Esophagus squamous epithelium (tissue), 5 donors: ENCODE measurements around the gene GYS1. TPM values are rescaled to one million over a fixed set of nuclear protein-coding genes. Genes with fewer than 3 reads are reported as not detected.

ENCODE experiments used
- DNase-seq: peaks from one replicate; lab custom pipeline; 2025; lab: John Stamatoyannopoulos, UW
- H3K27ac ChIP-seq, 4 donors: fragments of 200-600 bp; sonication (generic); one replicate each; pipeline ENCODE4 v1.5.1; 2016 to 2019; ENCODE audit warnings: mild to moderate bottlenecking in 1 of 4
- H3K27me3 ChIP-seq, 4 donors: fragments of 200-600 bp; sonication (generic); 1 replicate in 3 of 4; 2 replicates in 1 of 4; pipeline versions ENCODE4 v1.5.1 to v1.6.0; 2017 to 2021; ENCODE audit warnings: antibody characterized with exemption in 1 of 4
- H3K36me3 ChIP-seq, 3 donors: fragments of 200-600 bp; sonication (generic); one replicate each; pipeline ENCODE4 v1.5.1; 2016 to 2019
- H3K4me1 ChIP-seq, 3 donors: fragments of 200-600 bp; sonication (generic); one replicate each; pipeline ENCODE4 v1.5.1; 2017 to 2019
- H3K4me3 ChIP-seq, 4 donors: fragments of 200-600 bp; sonication (generic); 1 replicate in 3 of 4; 2 replicates in 1 of 4; pipeline ENCODE4 v1.5.1; 2016 to 2019; ENCODE audit warnings: mild to moderate bottlenecking in 2 of 4, moderate library complexity in 1 of 4
- H3K9me3 ChIP-seq, 3 donors: fragments of 200-600 bp; sonication (generic); one replicate each; pipeline ENCODE4 v1.5.1; 2016 to 2019
- POLR2A ChIP-seq, 4 donors: fragments of 450-650 bp; IDR thresholded peaks; one replicate each; pipeline ENCODE4 v1.6.1; 2017; ENCODE audit warnings: antibody characterized with exemption in 4 of 4, mild to moderate bottlenecking in 4 of 4, moderate library complexity in 3 of 4
- WGBS, 2 donors: methylation state at CpG; one replicate each; pipeline ENCODE4 v1.1.5; 2018; 5-methylcytosine and 5-hydroxymethylcytosine counted together
- intact Hi-C: fragments of 100-400 bp; cut with DNase I; formaldehyde crosslinking; loops from one replicate; pipeline ENCODE4 v1.15.0; 2022
- total RNA-seq, 4 donors: library from RNA; depleted of rRNA; stranded (reverse); fragments of >200 nt; gene quantifications; one replicate each; pipeline ENCODE4 v1.1.0, GENCODE V29; 2016
- TF ChIP-seq, protein P1 (sequence below), 6 experiments: fragments of 450-650 bp in 4 of 6; fragments of 200-600 bp in 2 of 6; sonication (generic) in 2 of 6; IDR thresholded peaks; one replicate each; pipeline ENCODE4 v1.5.1; 2016 to 2019; ENCODE audit warnings: antibody characterized with exemption in 6 of 6, mild to moderate bottlenecking in 4 of 6, moderate library complexity in 4 of 6
- donor health status: DM: yes; HTN: yes; CAD: no.

The GYS1 gene
- total RNA-seq, 4 donors from 2014 or later = 30.6 to 47.6 (median 39.5) TPM

DNA sequence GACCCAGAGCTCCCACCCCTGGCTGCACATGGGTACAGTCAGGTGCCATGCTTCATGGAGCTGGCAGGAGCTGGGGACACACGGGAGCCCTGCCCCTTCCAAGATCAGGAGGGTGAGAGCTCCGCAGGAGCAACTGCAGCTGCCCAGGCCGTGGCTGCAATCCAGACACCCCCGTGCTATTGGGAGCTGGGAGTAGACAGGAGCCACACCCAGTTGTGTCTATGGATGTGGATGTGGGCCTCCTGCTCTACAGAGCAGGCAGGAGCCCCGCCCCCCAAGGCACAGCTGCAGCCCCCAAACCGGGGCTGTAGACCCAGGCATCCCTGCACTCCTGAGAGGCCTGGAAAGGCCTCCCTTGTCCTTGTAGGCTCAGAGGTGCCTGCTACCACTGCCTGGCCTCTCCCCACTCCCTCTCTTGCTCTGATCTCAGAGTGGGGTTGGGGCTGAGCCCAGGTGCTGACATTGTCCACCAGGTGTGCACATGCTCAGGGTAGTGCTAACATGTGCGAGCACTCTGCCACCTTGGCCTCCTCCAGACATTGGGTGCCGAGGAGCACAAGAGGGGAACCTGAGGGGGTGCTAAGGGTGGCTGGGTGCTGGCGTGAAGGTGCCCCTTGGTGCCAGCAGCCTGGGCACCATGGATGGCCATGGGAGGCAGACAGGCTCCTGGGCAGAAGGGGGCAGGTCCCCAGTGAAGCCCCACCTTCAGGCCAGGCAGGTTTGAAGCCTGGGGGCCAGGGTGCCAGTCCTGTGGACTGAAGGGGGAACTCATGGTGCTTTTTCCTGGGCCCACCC lies 46.4 kb downstream of the GYS1 start:
- TF ChIP-seq, protein P1, sequence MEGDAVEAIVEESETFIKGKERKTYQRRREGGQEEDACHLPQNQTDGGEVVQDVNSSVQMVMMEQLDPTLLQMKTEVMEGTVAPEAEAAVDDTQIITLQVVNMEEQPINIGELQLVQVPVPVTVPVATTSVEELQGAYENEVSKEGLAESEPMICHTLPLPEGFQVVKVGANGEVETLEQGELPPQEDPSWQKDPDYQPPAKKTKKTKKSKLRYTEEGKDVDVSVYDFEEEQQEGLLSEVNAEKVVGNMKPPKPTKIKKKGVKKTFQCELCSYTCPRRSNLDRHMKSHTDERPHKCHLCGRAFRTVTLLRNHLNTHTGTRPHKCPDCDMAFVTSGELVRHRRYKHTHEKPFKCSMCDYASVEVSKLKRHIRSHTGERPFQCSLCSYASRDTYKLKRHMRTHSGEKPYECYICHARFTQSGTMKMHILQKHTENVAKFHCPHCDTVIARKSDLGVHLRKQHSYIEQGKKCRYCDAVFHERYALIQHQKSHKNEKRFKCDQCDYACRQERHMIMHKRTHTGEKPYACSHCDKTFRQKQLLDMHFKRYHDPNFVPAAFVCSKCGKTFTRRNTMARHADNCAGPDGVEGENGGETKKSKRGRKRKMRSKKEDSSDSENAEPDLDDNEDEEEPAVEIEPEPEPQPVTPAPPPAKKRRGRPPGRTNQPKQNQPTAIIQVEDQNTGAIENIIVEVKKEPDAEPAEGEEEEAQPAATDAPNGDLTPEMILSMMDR (IDR thresholded peaks at IDR 0.05) = no peak

DNA sequence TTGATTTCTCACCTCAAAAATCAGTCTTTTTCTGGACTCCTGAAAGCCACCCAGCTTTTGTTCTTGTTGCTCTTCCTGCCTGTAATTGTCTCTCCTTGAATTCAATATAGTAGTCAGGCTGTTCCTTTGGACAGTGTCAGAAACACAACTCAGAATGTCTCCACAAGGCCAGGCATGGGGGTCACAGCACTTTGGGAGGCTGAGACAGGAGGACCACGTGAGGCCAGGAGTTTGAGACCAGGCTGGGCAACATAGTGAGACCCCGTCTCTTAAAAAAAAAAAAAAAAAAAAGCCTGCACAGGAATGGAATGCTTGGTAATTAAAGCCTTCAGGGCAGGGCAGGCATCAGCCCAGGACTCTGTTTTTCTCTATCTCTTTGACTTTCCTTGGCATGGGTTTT lies 47.3 kb downstream of the GYS1 start:
- no peak for DNase-seq
- 75 to 79% methylated on average over 2 of the region's 2 CpGs for WGBS, 2 donors
- TF ChIP-seq, protein P1 (IDR thresholded peaks at IDR 0.05) = no peak
- Histone ChIP-seq H3K27ac (no peak overlapping the region), H3K9me3 (no peaks in the 10 kb centered on the region), H3K36me3 (no peaks in the 10 kb centered on the region), H3K4me3 (no peak overlapping the region), H3K4me1 (peaks cover 0 to 5% (median 0%) of the 10 kb centered on the region in 3 donors), H3K27me3 (no peaks in the 10 kb centered on the region)
- intact Hi-C loops = no loop called here

More for the DNA sequence above, 46.4 kb downstream of the GYS1 start:
- no peak for DNase-seq
- H3K27ac ChIP-seq = no peak overlapping the region
- 40% methylated on average over 4 of the region's 9 CpGs; no CpG with 5 or more reads in 1 of the 2 donors for WGBS, 2 donors
- intact Hi-C loops = no loop called here
- H3K27me3 ChIP-seq = no peaks in the 10 kb centered on the region
- H3K9me3 ChIP-seq = no peaks in the 10 kb centered on the region
- H3K36me3 ChIP-seq = no peaks in the 10 kb centered on the region
- peaks cover 0 to 5% (median 0%) of the 10 kb centered on the region in 3 donors for H3K4me1 ChIP-seq
- H3K4me3 ChIP-seq = no peak overlapping the region

DNA sequence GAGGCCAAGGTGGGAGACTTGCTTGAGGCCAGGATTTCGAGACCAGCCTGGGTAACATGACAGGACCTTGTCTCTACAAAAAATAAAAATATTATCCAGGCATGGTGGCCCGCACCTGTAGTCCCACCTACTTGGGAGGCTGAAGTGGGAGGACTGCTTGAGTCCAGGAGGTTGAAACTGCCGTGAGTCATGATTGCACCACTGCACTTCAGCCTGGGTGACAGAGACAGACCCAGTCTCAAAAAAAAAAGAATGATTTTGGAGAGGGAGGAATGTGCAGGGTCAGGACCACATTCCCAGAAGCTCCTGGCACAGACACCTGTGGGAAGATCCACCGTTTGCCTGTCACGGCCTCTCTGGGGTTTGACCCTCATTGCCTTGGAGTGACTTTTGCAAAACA lies 47.7 kb downstream of the GYS1 start:
- no peak for TF ChIP-seq POLR2A (IDR thresholded peaks at IDR 0.05)
- TF ChIP-seq, protein P1 (IDR thresholded peaks at IDR 0.05) = no peak
- Histone ChIP-seq H3K27me3 (no peaks in the 10 kb centered on the region), H3K4me1 (peaks cover 0 to 5% (median 0%) of the 10 kb centered on the region in 3 donors), H3K4me3 (no peak overlapping the region), H3K36me3 (no peaks in the 10 kb centered on the region), H3K9me3 (no peaks in the 10 kb centered on the region), H3K27ac (no peak overlapping the region)
- no peak for DNase-seq
- WGBS, 2 donors = 90 to 92% methylated on average over 5 of the region's 5 CpGs
- intact Hi-C loops = no loop called here

DNA sequence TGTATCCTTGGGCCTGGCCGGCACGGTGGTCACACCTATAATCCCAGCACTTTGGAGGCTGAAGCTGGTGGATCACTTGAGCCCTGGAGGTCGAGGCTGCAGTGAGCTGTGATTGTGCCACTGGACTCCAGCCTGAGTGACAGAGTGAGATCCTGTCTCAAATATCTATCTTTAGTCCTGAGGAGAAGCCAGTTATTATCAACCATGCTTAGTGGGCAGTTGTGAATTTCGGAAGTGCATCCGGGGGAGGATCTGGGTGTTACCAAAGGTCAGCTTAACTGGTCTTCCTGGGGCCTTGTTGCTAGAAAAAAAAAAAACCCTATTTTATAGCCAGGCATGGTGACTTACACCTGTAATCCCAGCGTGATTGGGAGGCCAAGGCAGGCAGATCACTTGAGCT lies 50.0 kb downstream of the GYS1 start:
- DNase-seq = no peak
- Histone ChIP-seq H3K27me3 (no peaks in the 10 kb centered on the region), H3K27ac (no peak overlapping the region), H3K4me3 (no peak overlapping the region), H3K4me1 (peaks cover 0 to 5% (median 0%) of the 10 kb centered on the region in 3 donors), H3K36me3 (no peaks in the 10 kb centered on the region), H3K9me3 (no peaks in the 10 kb centered on the region)
- intact Hi-C loops = no loop called here
- WGBS, 2 donors = 88 to 94% methylated on average over 5 to 6 of the region's 6 CpGs
- TF ChIP-seq POLR2A (IDR thresholded peaks at IDR 0.05) = no peak
- TF ChIP-seq, protein P1 (IDR thresholded peaks at IDR 0.05) = no peak

DNA sequence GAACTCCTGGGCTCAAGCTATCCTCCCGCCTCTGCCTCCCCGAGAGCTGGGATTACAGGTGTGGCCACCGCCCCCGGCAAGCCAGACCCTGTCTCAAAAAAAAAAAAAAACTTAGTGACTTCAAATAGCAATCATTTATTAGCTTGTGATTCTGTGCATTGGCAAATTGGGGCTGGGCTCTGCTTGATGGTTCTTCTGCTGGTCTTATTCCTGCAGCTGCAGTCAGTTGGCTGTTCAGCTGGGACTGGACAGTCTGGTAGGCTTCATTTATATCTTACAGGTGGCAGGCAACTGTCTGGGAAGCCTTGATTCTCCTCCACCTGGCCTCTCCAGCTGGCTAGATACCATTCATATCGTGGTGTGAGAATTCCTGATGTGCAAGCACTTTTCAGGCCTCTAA lies 52.2 kb downstream of the GYS1 start:
- no peak for TF ChIP-seq POLR2A (IDR thresholded peaks at IDR 0.05)
- TF ChIP-seq, protein P1 (IDR thresholded peaks at IDR 0.05) = no peak
- no peaks in the 10 kb centered on the region for H3K27me3 ChIP-seq
- no peaks in the 10 kb centered on the region for H3K36me3 ChIP-seq
- no peak overlapping the region for H3K4me3 ChIP-seq
- WGBS, 2 donors = 85 to 86% methylated on average over 3 to 5 of the region's 5 CpGs
- no peaks in the 10 kb centered on the region for H3K9me3 ChIP-seq
- DNase-seq = no peak
- no peak overlapping the region for H3K27ac ChIP-seq
- intact Hi-C loops = no loop called here
- H3K4me1 ChIP-seq = no peaks in the 10 kb centered on the region
